GM18873 (cell line): ENCODE measurements around the gene SPAM1.
"Not testable (repeated sequence)": the region's sequence is repeated elsewhere in the genome, so short reads cannot be mapped to it uniquely, and the experiment has no call there.

Experiments used
- ATAC-seq: cut with Tn5 transposase; IDR thresholded peaks from one replicate; pipeline ENCODE4 v1.9.1; 2021; ENCODE audit warnings: mild to moderate bottlenecking, moderate library complexity, moderate number of reproducible peaks; ENCODE audit not compliant: unreplicated experiment, low FRiP score

The SPAM1 gene, protein sequence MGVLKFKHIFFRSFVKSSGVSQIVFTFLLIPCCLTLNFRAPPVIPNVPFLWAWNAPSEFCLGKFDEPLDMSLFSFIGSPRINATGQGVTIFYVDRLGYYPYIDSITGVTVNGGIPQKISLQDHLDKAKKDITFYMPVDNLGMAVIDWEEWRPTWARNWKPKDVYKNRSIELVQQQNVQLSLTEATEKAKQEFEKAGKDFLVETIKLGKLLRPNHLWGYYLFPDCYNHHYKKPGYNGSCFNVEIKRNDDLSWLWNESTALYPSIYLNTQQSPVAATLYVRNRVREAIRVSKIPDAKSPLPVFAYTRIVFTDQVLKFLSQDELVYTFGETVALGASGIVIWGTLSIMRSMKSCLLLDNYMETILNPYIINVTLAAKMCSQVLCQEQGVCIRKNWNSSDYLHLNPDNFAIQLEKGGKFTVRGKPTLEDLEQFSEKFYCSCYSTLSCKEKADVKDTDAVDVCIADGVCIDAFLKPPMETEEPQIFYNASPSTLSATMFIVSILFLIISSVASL

DNA sequence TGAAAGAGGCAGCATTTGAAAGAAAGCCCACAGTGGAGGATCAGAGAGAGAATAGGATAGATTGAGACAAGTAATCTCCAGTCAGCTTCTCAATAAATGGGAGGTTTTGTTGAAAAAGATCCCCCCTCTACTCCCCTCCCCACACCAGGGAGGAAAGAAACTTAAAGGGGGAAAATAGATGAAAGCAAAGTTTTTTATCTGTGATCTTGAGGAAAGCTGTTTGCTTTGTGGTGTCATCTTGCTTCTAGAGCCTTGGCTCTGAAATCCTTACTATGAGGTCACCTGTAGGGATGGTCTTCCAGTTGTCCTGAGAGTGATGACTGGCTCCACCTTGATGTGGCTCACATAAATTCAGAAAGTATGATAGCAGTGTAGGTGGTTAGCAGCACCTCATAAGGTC lies at the start of gene SPAM1:
TSS of gene SPAM1 (plus strand) at position 301 of the 400 bp plus-strand sequence. CDS start 28,330 bp downstream, outside the sequence.
- no peak for ATAC-seq

DNA sequence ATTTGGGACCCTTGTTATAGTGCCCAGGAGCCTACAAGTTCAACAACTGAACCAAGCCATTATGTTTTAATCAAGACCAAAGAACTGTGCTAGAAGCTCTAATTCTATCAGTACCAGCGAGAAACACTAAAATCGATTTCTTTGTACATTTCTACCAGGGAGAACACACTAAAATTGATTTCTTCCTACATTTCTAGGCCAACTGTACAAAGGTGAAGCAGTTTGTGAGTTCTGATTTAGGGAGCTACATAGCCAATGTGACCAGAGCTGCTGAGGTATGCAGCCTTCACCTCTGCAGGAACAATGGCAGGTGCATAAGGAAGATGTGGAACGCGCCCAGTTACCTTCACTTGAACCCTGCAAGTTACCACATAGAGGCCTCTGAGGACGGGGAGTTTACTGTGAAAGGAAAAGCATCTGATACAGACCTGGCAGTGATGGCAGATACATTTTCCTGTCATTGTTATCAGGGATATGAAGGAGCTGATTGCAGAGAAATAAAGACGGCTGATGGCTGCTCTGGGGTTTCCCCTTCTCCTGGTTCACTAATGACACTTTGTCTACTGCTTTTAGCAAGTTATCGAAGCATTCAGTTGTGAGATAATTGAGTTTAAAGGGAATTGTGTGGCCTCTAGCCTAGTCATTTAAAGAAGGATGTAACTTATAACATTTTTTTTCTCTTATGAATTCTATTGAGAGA lies 48.3 kb upstream of the SPAM1 start:
- ATAC-seq, result no peak

DNA sequence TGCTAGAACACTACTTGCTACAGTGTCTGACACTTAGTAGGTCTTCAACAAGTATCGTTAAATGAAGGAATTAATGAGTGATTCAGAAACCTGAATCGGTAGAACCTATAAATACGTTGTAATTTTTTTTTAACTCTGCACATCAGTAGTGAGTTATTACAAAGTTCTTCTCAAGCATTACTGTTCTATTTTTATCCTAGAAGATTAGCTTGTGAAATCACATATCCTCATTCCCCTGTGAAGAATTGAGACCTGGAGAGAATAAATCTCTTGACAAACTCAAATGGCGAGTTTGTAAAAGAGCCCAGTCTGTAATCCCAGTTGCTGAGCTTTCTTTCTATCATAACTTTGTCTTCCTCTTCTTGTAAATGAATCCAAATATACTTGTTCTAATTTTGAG lies 45.4 kb upstream of the SPAM1 start:
- ATAC-seq, result no peak

DNA sequence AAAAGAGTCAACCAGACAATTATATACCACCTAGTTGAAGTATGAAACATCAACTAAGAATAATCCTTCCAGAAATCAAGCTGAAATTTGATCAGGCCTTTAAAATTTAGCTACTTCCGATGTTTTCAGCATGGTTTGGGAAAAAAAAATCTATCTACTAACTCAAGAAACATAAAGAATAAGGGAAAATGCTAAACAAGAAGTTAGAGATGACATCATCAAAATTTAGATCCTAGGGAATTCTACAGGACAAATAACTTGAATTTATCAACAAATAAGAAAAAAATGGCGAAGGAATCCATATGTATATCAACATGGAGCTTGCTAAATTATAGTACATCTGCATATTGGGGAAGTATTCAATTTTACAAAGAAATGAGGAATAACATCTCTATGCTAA lies 43.7 kb upstream of the SPAM1 start:
- ATAC-seq, result no peak

DNA sequence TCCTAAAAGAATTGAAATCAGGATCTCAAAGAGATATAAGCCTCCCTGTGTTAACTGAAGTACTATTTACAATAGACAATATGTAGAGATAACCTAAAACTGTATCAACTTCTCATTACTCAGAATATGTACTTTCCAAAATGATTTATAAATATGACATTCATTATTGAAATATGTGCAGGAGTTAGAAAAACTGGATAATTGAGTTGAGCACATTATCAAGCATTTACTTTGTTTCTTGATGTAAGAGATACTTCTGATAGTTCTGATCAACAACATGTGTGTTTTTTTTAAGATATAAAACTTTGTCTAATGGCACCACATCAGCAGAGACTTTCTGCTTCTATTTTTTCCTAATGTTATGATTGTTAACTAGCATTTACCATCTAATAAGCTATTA lies 41.9 kb upstream of the SPAM1 start:
- no peak for ATAC-seq

DNA sequence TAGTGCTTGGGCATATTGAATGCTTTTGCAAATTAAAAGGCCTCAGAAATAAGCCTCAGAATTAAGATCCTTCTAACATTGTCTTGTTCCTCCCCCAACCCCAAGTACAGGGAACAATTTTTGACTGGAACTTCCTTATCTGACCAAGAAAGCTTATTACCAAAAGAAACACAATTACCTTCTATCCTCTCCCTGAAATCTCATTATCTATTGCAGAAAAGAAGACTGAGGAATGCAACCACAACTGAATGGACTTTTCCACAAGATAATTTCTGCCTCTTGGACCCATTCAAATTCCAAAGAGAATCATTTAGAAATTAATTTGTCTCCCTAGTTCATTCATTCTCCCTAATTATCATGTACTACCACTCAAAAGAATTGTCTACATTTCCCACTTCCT lies 36.8 kb upstream of the SPAM1 start:
- no peak for ATAC-seq

DNA sequence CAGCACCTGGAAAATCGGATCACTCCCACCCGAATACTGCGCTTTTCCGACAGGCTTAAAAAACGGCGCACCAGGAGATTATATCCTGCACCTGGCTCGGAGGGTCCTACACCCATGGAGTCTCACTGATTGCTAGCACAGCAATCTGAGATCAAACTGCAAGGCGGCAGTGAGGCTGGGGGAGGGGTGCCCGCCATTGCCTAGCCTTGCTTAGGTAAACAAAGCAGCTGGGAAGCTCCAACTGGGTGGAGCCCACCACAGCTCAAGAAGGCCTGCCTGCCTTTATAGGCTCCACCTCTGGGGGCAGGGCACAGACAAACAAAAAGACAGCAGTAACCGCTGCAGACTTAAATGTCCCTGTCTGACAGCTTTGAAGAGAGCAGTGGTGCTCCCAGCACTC lies 30.3 kb upstream of the SPAM1 start:
- ATAC-seq, result not testable (repeated sequence)

DNA sequence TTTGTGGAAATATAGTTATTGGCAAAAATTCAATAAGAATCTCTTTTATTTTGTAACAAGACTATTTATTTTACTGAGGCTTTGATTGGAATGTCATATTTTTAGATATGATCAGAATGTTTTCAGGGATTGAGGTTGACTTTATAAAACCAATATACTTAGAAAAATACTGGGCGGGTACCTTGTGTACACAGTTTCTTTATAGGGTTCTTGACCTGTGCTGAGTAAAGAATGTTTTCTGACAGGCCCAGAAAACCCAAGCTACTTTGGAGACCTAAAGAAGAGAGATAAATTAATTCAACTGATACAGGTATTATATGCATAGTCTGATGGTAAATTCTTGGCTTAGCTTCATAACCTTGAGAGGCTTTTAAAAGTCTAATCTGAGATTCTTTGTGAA lies 23.9 kb upstream of the SPAM1 start:
- ATAC-seq, result no peak

DNA sequence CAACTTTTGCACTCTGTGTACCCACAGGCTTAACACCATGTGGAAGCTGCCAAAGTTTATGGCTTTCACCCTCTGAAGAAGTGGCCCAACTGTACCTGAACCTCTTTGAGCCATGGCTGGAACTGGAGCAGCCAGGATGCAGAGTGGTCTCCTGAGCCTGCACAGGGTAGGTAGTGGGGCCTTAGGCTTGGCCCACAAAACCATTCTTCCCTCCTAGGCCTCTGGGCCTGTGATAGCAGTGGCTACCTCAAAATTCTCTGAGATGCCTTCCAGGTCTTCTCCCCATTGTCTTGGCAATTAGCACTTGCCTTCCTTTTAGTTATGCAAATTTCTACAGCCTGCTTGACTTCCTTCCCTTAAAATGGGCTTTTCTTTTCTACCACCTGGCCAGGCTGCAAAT lies 19.3 kb upstream of the SPAM1 start:
- ATAC-seq, result no peak

DNA sequence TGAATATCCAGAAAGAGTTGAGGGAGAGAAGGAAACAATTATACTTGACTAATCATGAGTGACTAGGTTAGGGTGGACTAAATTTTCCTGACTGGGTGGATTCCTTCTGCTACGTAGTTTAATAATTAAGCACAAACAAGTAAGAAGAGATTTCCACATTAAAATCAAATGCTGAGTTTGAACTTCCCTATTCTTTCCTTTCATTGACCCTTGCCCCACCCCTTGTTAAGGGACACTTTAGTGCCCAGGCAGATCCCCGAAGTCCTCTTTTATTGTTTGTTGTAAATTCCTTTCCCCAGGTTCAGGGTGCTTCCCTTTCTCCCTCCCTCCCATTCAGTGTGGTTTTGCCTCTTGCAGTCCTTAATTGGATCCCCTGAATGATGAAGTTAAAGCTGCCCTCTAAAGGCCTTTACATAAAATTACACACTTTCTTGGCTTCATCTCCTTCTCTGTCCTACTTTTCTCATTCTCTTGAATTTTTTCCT lies 8.8 kb upstream of the SPAM1 start:
- no peak for ATAC-seq

DNA sequence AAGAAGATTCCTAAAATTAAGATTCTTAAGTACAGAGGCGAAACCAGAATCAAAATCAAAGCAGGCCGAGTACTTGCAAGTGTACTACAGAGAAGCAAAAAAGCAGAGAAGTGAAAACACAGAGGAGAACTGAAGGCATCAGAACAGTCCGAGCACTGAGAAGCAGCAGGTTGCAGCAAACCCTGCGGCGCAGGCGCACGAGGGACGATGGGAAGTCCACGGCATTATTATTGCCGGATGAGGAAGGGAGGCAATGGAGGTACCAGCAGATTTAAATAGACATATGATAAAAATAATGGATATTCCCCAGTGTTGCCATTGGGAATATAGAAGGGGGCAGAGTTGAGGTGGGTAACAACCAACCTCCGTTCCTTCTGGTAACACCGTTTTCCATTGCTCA lies 7.2 kb upstream of the SPAM1 start:
- no peak for ATAC-seq

DNA sequence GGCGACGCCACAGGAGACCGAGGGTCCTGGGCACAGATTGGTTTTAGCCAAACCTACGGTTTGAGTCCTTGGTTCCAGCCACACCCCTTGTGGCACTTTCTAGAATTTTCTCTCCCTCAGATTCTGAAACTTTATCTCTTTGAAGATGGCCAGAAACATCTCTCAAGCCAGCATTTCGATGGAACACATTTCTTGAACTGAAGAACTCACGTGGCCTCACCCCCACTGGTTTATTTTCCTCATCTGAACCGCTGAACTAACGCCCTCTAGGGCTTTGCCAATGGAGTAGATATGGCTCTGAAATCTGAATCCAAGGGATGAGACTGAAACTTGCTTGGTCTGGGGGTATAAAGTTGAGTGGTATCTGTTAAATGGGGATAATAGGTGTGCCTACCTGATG lies 6.7 kb upstream of the SPAM1 start:
- no peak for ATAC-seq

DNA sequence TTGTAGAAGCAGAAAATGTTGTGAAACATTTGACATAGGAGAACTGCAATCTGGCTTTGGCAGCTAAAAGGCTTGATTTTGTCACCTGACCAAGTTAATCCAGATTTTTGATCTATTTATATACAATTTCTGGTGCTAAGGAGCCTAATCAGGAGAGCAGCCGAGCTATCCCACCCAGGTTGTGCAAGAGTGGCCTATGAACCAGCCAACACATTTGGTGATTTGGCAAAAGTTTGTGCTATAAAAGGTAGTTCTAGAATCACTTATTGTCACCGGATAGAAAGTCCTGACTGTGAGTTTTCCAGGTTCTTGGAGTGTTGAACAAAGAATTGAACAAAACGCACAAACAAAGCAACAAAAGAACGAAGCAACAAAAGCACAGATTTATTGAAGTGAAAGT lies 1.4 kb upstream of the SPAM1 start:
- no peak for ATAC-seq

DNA sequence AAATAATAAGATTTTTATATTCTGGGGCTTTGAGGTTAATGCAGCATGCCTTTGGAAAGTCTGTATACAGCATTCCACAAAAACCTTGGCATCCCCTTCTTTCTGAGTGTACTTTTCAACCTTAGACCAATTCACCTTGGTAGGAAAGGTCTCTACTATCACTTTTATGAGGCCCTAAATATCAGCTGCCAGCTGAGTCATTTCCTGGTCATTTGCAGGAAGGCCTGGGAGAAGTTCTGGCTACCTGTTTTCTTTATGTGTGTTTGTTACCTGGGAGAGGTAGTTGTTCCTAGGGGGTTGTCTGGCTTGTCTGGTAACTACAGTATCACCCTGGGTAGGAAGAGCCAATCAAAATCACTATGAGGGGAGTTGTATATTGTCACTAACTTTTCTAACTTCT lies 4.1 kb downstream of the SPAM1 start:
- no peak for ATAC-seq

DNA sequence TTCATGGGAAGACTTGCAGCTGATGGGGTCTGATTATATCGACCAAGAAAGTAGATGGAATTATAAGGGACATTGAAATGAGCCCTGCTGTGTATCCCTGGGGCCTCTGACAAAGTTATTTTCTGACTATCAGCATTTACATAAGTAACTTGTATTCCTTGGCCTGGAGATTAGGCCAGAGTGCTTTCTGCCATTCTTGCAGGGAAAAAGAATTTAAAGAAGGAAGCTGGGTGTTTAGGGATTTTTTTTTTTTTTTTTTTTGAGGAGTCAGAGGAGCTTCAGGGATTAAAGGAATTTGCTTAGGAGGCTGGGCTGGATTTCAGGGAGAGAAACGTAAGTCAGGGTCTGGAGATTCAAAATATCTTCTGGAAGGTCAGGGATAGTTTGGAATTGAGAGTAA lies 4.6 kb downstream of the SPAM1 start:
- no peak for ATAC-seq

DNA sequence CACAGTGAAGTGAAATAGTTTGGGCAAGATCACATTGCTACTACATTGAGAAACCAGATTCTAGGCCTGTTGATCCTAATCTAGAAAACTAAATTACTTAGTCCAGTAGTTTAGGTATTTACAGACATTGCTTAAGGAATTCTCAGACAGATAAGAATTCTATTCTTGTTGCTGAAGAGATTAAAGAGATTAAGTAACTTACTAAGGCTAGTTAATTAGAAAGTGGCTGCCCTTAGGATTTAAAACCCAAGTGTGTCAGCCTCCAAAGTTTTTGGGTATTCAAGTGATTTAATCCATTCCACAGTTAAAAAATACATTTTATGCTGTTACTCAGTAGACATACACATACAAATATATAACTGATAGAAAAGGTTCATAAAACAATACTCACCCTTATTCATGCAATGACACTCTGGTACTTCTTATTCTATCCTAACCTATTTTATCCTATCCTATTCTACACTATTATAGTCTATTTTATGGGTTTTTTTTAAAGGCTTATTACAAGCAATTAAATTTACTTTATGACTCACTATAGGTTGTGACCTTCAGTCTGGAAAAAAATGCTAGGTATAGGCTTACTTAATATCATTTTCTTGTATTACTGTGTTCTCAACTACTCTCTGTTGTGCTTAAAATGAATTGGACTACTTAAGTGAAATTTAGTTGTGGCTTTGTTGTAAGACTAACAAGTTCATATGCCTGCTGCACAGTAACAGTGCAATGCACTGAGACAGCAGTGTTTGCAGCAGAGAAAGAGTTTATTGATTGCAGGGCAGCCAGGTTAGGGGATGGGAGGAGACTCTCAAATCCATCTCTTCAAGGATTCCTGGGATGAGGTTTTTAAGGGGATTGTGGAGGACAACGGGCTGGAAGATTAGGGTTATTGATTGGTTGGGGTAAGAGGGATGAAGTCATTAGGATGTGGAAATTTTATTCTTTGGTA lies 10.7 kb downstream of the SPAM1 start:
- no peak for ATAC-seq

DNA sequence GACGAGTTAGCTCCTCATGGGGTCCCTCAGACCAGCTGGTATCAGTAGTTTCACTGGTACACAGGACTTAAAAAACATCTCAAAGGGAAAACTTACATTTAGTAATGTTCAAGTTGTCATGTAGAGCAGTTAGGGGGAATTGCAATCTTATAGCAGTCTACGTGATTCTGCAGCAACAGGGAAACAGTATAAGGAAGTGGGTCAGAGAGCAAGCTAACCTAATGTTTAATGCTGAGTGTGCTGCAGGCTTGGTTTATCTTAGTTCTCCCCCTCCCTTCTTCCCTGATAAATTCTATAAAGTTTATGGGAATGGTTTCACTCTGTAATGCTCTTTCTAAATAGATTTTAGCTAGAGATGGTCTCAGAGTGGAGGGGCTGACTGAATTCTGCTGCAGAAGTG lies 11.3 kb downstream of the SPAM1 start:
- ATAC-seq, result no peak

DNA sequence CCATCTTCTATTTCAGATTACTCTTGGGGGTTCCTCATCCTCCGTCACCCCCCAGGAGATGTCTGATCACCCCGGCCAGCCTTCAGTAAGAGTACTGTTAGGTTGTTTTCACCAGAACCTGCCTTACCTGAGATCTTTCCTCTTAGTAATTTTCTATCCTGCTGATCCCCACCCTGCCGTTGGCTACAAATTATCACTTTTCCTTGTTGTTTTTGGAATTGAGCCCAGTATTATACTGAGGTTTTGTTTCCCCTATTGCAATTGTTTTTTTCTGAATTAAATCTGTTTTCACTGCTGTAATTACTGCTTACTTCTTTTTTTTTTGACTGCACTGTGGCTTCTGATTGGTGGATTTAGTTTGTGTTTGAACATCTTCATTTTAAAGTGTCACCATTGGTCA lies 14.7 kb downstream of the SPAM1 start:
- ATAC-seq, result no peak

DNA sequence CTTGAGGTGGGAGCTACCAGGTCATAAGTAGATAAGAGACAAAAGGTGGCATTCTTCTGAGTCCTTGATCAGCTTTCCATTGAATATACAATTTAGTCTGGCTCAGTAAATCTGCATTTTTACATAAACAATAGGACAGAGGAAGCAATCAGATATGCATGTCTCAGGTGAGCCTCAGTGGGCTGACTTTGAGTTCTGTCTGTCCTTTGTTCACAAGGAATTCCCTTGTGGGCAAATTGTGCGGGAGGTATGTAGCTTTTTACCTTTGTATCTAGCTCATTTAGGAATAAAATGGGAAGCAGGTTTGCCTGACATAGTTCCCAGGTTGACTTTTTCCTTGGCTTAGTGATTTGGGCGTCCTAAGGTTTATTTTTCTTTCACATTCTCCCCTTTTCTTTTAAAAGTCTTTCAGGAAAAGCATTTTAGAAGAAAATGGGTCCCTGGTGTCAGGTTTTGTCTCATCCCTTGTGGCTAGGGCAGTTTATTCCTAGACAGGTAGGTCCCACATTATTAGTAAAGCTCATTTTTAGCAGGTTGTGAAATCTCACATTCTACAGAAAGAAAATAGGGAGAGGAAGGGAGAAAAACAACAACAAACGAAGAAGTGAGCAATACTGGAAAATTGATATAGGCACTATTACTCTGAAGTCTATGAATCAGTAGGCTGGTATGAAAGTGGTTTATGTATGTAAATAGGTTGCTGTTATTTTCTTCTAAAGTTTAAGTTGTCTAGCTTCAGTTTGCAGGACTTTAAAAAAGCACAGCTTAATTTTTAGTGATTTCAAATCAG lies 16.5 kb downstream of the SPAM1 start:
- no peak for ATAC-seq

DNA sequence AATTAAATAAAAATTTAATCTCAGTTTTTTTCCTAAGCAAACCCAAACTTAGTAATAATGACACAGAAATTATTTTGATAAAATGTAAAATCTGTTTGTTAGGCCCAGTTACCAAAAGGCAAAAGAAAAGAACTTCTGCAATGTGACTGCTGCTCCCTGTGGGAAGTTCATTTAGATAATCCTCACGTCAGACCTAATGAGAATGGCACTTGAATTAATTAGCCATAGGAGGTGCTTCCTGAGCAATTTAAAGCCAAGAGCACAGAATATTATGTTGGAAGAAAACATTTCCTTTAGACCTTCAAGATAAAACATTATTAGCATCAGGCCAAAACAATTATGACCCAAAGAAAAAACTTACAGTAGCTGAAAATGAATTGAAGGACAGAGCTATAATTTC lies 19.4 kb downstream of the SPAM1 start:
- ATAC-seq, result no peak
